Thyroid gland (tissue), 4 donors: ENCODE data around the gene ERF.

Experiments used
- CTCF ChIP-seq, 6 experiments: fragments of 200-600 bp in 3 of 6; fragments of 450-650 bp in 3 of 6; sonication (generic) in 3 of 6; IDR thresholded peaks; one replicate each; pipeline ENCODE4 v1.5.1; 2016 to 2019; ENCODE audit warnings: antibody characterized with exemption in 6 of 6, mild to moderate bottlenecking in 2 of 6, inconsistent platforms in 1 of 6, moderate library complexity in 1 of 6
- POLR2A ChIP-seq, 2 donors: fragments of 450-650 bp; IDR thresholded peaks; one replicate each; pipeline ENCODE4 v1.6.1; 2017; ENCODE audit warnings: antibody characterized with exemption in 2 of 2, mild to moderate bottlenecking in 2 of 2, moderate library complexity in 1 of 2

GRCh38 chr19:42200116-42200715 lies 54.7 kb downstream of the ERF start:
- TF ChIP-seq CTCF (IDR thresholded peaks at IDR 0.05) = no peak
- TF ChIP-seq POLR2A (IDR thresholded peaks at IDR 0.05) = no peak
